Endodermal cell (in vitro differentiated cells): ENCODE results near the gene EVX2. TPM values are rescaled to one million over a fixed set of nuclear protein-coding genes. Genes with fewer than 3 reads are reported as not detected.

Experiments used
- DNase-seq: peaks from one replicate; pipeline ENCODE4 v3.0.0-alpha.2; 2017
- H3K27ac ChIP-seq: 2 replicates; pipeline ENCODE4 v1.5.1; 2013; ENCODE audit warnings: mild to moderate bottlenecking, low read depth, low read length, moderate library complexity
- H3K27me3 ChIP-seq: 2 replicates; pipeline ENCODE4 v1.6.1; 2013; ENCODE audit warnings: mild to moderate bottlenecking, low read length, moderate library complexity; ENCODE audit not compliant: insufficient read depth, control insufficient read depth, poor library complexity, severe bottlenecking
- H3K36me3 ChIP-seq: 2 replicates; pipeline ENCODE4 v1.7.0; 2013; ENCODE audit warnings: mild to moderate bottlenecking, low read length, moderate library complexity; ENCODE audit not compliant: control insufficient read depth, insufficient read depth
- H3K4me1 ChIP-seq: one replicate; pipeline ENCODE4 v1.7.0; 2013; ENCODE audit warnings: low read length; ENCODE audit not compliant: control insufficient read depth, insufficient read depth
- H3K4me3 ChIP-seq: 2 replicates; pipeline ENCODE4 v1.5.1; 2013; ENCODE audit warnings: mild to moderate bottlenecking, low read length, moderate library complexity
- H3K9ac ChIP-seq: 2 replicates; pipeline ENCODE4 v1.6.1; 2013; ENCODE audit warnings: mild to moderate bottlenecking, low read length, moderate library complexity; ENCODE audit not compliant: poor library complexity, severe bottlenecking; ENCODE audit errors: extremely low read depth
- H3K9me3 ChIP-seq: 2 replicates; pipeline ENCODE4 v1.6.1; 2013; ENCODE audit warnings: mild to moderate bottlenecking, low read length, moderate library complexity; ENCODE audit not compliant: control insufficient read depth
- H3K27ac Mint-ChIP-seq: 2 replicates; pipeline ENCODE4 v1.8.0; 2020; ENCODE audit warnings: mixed read lengths
- H3K27me3 Mint-ChIP-seq: 2 replicates; pipeline ENCODE4 v1.8.0; 2021; ENCODE audit warnings: mild to moderate bottlenecking, mixed read lengths; ENCODE audit not compliant: insufficient read depth
- H3K36me3 Mint-ChIP-seq: 2 replicates; pipeline ENCODE4 v1.8.0; 2020; ENCODE audit warnings: low read depth, mixed read lengths
- H3K4me1 Mint-ChIP-seq: 2 replicates; pipeline ENCODE4 v1.8.0; 2020; ENCODE audit warnings: mixed read lengths
- H3K4me3 Mint-ChIP-seq: 2 replicates; pipeline ENCODE4 v1.8.0; 2020; ENCODE audit warnings: mild to moderate bottlenecking, moderate library complexity, mixed read lengths
- H3K9me3 Mint-ChIP-seq: 2 replicates; pipeline ENCODE4 v1.8.0; 2020; ENCODE audit warnings: mild to moderate bottlenecking, mixed read lengths
- CTCF ChIP-seq: fragments of 200-600 bp; sonication (generic); conservative IDR thresholded peaks from 2 replicates; pipeline ENCODE4 v1.5.0; 2021; ENCODE audit warnings: antibody characterized with exemption, mild to moderate bottlenecking
- WGBS, 2 experiments: methylation state at CpG; one replicate each; pipeline versions ENCODE4 v1.1.5 to v1.1.7; 2013; ENCODE audit warnings: missing lambda C conversion rate in 2 of 2, mixed read lengths in 1 of 2; ENCODE audit not compliant: insufficient coverage in 1 of 2, insufficient read length in 1 of 2; 5-methylcytosine and 5-hydroxymethylcytosine counted together
- total RNA-seq, 2 donors: library from RNA; stranded (reverse); fragmentation: NEBNext Ultra II Directional in 1 of 2; extraction: Animal tissue kit (Norgen Biotek cat#: 25700) in 1 of 2; gene quantifications; 2 replicates in 1 of 2; 3 replicates in 1 of 2; pipeline ENCODE4 v1.2.1, GENCODE V29; 2021

Gene EVX2
- total RNA-seq, 2 donors from 2014 or later: not detected

GRCh38 chr2:176089843-176090395 lies 6.2 kb upstream of the EVX2 start:
- Mint-ChIP-seq H3K27me3 (peaks cover 96% of the 10 kb centered on the region), H3K36me3 (no peaks in the 10 kb centered on the region), H3K4me3 (no peak overlapping the region), H3K4me1 (peaks cover 34% of the 10 kb centered on the region), H3K27ac (no peak overlapping the region), H3K9me3 (no peaks in the 10 kb centered on the region)
- no peak for DNase-seq
- Histone ChIP-seq H3K36me3 (no peaks in the 10 kb centered on the region), H3K9ac (no peak overlapping the region), H3K4me3 (no peak overlapping the region), H3K4me1 (peaks cover 8% of the 10 kb centered on the region), H3K27ac (no peak overlapping the region), H3K9me3 (peaks cover 5% of the 10 kb centered on the region), H3K27me3 (peaks cover 97% of the 10 kb centered on the region)
- no peak for TF ChIP-seq CTCF

DNA sequence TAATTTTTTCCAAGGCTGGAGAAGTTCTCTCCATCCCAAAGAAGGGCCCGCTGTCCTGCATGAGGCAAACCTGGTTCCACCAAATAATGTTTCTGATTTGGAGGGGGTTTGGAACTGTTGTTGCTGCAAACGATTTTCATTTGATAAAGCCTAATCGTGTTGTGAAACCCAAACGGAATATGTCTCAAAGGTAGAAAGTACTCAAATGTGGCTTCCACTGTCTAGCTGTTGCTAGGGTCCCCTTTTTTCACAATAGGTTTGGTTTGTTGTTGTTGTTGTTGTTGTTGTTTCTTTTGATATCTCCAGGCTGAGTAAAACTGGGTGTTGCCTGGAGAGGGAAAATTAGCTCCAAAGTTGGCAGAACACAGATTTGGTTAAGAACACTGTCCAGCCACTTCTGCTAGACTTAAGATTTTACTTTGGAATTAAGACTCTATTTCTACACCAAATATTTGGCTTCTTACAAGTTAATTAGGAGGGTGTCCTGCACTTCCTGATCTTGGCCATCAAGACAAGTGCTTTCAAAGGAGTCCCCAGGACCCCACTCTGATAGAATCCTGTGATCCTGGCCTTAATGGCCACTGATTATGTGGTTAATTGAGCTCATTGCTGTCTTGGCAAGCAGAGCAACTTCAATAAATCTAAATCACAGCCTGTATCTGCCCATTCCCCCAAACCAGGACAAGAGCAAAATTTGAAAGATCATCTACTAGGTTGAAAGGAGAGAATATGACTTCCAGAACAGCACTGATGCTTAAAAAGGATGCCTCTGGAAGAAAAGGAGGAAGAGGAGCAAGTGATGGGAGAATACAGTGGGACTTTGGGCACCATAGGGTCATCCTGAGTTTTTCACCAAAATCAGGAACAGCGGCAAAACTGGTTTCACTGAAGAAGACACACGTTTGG lies 5.4 kb upstream of the EVX2 start:
- Mint-ChIP-seq H3K36me3 (no peaks in the 10 kb centered on the region), H3K27ac (no peak overlapping the region), H3K4me3 (no peak overlapping the region), H3K4me1 (peaks cover 39% of the 10 kb centered on the region), H3K9me3 (no peaks in the 10 kb centered on the region), H3K27me3 (peaks cover 96% of the 10 kb centered on the region)
- H3K36me3 ChIP-seq: no peaks in the 10 kb centered on the region
- 19 to 23% methylated on average over 6 of the region's 6 CpGs for WGBS, 2 experiments
- peaks cover 5% of the 10 kb centered on the region for H3K9me3 ChIP-seq
- no peak overlapping the region for H3K27ac ChIP-seq
- TF ChIP-seq CTCF: no peak
- DNase-seq: no peak
- H3K9ac ChIP-seq: no peak overlapping the region
- peaks cover 8% of the 10 kb centered on the region for H3K4me1 ChIP-seq
- no peak overlapping the region for H3K4me3 ChIP-seq
- peaks cover 97% of the 10 kb centered on the region for H3K27me3 ChIP-seq

DNA sequence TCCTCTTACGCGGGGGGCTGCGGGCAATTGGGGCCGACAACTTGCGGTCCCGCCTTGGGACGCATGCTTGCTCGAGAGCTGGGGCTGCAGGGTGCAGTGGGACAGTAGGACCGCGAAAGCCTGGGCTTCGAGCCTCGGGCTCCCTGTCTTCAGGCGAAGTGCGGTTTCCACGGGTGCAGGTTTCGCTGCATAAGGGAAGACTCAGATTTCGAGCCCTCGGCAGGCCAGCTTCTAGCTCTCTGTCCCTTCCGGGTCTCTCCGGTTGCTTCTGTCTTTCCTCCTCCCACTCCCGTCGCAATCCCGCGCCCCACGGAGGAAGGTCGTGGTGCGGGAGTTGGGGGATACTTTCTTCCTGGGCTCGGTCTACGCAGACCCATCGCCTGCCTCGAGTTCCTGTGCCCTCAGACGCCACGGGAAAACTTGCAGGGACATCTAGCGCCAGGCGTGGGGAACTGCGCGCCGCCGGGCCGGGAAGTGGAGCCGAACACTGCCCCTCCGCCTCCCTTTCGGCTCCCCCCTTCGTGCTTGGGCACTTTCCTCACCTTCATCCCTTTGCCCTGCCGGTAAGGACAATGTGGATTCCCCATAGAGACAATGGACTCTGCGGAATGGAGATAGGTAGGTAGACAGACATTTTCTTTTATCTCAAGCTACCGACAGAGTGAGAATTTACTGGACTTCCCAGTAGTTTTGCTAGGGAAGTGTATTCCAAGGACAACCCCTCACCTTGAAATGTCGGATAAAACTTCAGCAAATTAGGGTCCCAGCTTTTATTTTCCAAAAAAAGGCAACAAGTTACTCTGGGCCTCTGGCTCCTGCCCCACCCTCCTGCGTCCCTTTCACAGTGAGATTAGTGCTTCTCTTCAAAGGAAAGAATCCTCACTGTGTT lies 4.5 kb upstream of the EVX2 start:
- H3K4me3 Mint-ChIP-seq: peak overlapping the region; percentile 54
- H3K27ac Mint-ChIP-seq: no peak overlapping the region
- peak overlapping the region; percentile 61 for H3K4me3 ChIP-seq
- H3K36me3 Mint-ChIP-seq: no peaks in the 10 kb centered on the region
- H3K27ac ChIP-seq: no peak overlapping the region
- peaks cover 96% of the 10 kb centered on the region for H3K27me3 Mint-ChIP-seq
- peaks cover 5% of the 10 kb centered on the region for H3K9me3 ChIP-seq
- peak; percentile 92 for DNase-seq
- no peaks in the 10 kb centered on the region for H3K36me3 ChIP-seq
- peaks cover 12% of the 10 kb centered on the region for H3K4me1 ChIP-seq
- no peak overlapping the region for H3K9ac ChIP-seq
- peaks cover 97% of the 10 kb centered on the region for H3K27me3 ChIP-seq
- no peaks in the 10 kb centered on the region for H3K9me3 Mint-ChIP-seq
- 2 to 8% methylated on average over 13 to 49 of the region's 49 CpGs for WGBS, 2 experiments
- TF ChIP-seq CTCF: peak; percentile 77
- H3K4me1 Mint-ChIP-seq: peaks cover 44% of the 10 kb centered on the region
